Suprapubic skin (tissue), 4 donors: ENCODE results near the gene PSMG2. TPM values are rescaled to one million over a fixed set of nuclear protein-coding genes. Genes with fewer than 3 reads are reported as not detected.

ENCODE experiments used
- DNase-seq, 2 donors: peaks; one replicate each; pipeline ENCODE4 v3.0.0-alpha.2; 2019; ENCODE audit warnings: low spot score in 2 of 2
- H3K27ac ChIP-seq: fragments of 200-600 bp; sonication (generic); one replicate; pipeline ENCODE4 v1.5.1; 2019
- H3K27me3 ChIP-seq: fragments of 200-600 bp; sonication (generic); one replicate; pipeline ENCODE4 v1.5.1; 2019
- H3K36me3 ChIP-seq: fragments of 200-600 bp; sonication (generic); one replicate; pipeline ENCODE4 v1.5.1; 2019
- H3K4me1 ChIP-seq: fragments of 200-600 bp; sonication (generic); one replicate; pipeline ENCODE4 v1.5.1; 2019
- H3K4me3 ChIP-seq: fragments of 200-600 bp; sonication (generic); one replicate; pipeline ENCODE4 v1.5.1; 2019; ENCODE audit warnings: mild to moderate bottlenecking
- H3K9me3 ChIP-seq: fragments of 200-600 bp; sonication (generic); one replicate; pipeline ENCODE4 v1.5.1; 2019
- CTCF ChIP-seq, 2 donors: fragments of 200-600 bp in 1 of 2; fragments of 450-650 bp in 1 of 2; sonication (generic) in 1 of 2; IDR thresholded peaks; one replicate each; pipeline ENCODE4 v1.5.1; 2016 to 2019; ENCODE audit warnings: antibody characterized with exemption in 2 of 2, mild to moderate bottlenecking in 1 of 2, moderate library complexity in 1 of 2
- EP300 ChIP-seq: sonication (generic); formaldehyde crosslinking; IDR thresholded peaks from one replicate; pipeline ENCODE4 v1.6.1; 2017; ENCODE audit warnings: antibody characterized with exemption
- POLR2A ChIP-seq, 2 donors: fragments of 450-650 bp; IDR thresholded peaks; one replicate each; pipeline ENCODE4 v1.6.1; 2017; ENCODE audit warnings: antibody characterized with exemption in 2 of 2, mild to moderate bottlenecking in 2 of 2, moderate library complexity in 2 of 2
- POLR2AphosphoS5 ChIP-seq, 3 donors: sonication (generic); formaldehyde crosslinking; IDR thresholded peaks; one replicate each; pipeline ENCODE4 v1.6.1; 2017; ENCODE audit warnings: antibody characterized with exemption in 3 of 3
- WGBS: methylation state at CpG from one replicate; pipeline ENCODE4 v1.1.5; 2018; 5-methylcytosine and 5-hydroxymethylcytosine counted together
- total RNA-seq, 4 donors: library from RNA; depleted of rRNA; stranded (reverse); fragments of >200 nt; gene quantifications; one replicate each; pipeline ENCODE4 v1.1.0, GENCODE V29; 2016

The PSMG2 gene
- total RNA-seq, 4 donors from 2014 or later = 53.1 to 72.1 (median 68.4) TPM

GRCh38 chr18:12742453-12742852 is 39.6 kb downstream of the PSMG2 start:
- Histone ChIP-seq H3K27ac (no peak overlapping the region), H3K36me3 (no peaks in the 10 kb centered on the region), H3K4me3 (no peak overlapping the region), H3K4me1 (no peaks in the 10 kb centered on the region), H3K9me3 (no peaks in the 10 kb centered on the region), H3K27me3 (no peaks in the 10 kb centered on the region)
- no peak for DNase-seq
- no peak for TF ChIP-seq POLR2A (IDR thresholded peaks at IDR 0.05)
- TF ChIP-seq CTCF (IDR thresholded peaks at IDR 0.05) = no peak
- TF ChIP-seq POLR2AphosphoS5 (IDR thresholded peaks at IDR 0.05) = no peak
- TF ChIP-seq EP300 = no peak
- 74% methylated on average over 5 of the region's 5 CpGs for WGBS

DNA sequence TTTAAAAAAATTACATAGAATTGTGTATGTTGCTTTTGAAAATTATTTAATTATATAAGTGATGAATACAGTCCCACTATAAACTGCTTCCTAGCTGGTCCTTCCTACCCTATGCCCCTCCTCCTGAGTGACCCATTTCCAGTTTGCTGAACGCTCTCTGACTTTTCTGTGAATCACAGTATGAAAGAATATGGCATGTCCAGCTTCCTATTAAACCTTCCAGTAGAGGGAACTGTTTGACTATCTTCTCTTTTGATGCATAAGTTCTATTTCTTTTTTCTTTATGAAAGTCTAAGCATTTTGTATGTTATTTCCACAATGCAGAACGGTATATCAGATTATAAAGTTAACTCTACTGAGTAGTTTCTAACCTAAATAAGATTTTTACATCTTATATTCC is 41.3 kb downstream of the PSMG2 start:
- 0% methylated on average over 2 of the region's 2 CpGs for WGBS
- H3K27me3 ChIP-seq = no peaks in the 10 kb centered on the region
- TF ChIP-seq POLR2AphosphoS5 (IDR thresholded peaks at IDR 0.05) (no peak), CTCF (IDR thresholded peaks at IDR 0.05) (peak in 1 of 2 donors; percentile 40)

DNA sequence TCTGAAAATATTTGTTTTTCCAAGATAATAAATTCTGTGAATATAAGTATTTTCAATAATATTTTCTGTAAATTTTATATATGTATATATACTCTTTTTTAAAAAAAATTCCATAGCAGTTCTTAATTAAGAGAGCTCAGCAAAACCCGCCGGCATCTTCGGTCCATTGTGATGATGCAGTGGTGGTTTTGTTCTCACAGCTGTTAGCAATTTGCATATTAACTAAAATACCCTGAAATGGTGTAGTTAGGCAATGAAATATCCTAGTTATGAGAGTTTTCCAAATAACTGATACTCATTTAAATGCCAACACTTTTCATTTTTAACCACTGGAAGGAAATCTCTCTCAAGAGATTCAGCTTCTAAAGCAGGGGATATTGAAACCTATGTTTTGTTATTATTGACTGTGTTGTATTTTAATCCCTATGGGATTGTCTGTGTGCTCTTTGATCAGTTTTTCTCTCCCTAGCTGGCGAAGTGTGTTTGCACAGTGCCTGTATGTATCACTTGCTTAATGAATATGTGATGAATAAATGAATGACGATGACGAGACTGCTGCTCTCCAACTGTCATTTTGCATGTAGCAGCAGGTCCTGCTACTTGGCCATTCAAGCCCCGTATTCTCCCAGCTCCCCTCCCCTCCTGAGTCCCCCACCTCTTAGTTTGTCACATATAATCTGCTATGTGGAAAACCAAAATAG is 42.4 kb downstream of the PSMG2 start:
- no peak overlapping the region for H3K27ac ChIP-seq
- no peaks in the 10 kb centered on the region for H3K4me1 ChIP-seq
- WGBS = 55% methylated on average over 7 of the region's 7 CpGs
- DNase-seq = no peak
- no peak overlapping the region for H3K4me3 ChIP-seq
- H3K27me3 ChIP-seq = no peaks in the 10 kb centered on the region
- TF ChIP-seq CTCF (IDR thresholded peaks at IDR 0.05) (no peak), POLR2A (IDR thresholded peaks at IDR 0.05) (no peak), POLR2AphosphoS5 (IDR thresholded peaks at IDR 0.05) (no peak), EP300 (no peak)
- no peaks in the 10 kb centered on the region for H3K9me3 ChIP-seq
- H3K36me3 ChIP-seq = no peaks in the 10 kb centered on the region

More for the DNA sequence above, 41.3 kb downstream of the PSMG2 start:
- no peaks in the 10 kb centered on the region for H3K9me3 ChIP-seq
- no peak overlapping the region for H3K4me3 ChIP-seq
- H3K4me1 ChIP-seq = no peaks in the 10 kb centered on the region
- no peak for DNase-seq
- H3K36me3 ChIP-seq = no peaks in the 10 kb centered on the region
- H3K27ac ChIP-seq = no peak overlapping the region

DNA sequence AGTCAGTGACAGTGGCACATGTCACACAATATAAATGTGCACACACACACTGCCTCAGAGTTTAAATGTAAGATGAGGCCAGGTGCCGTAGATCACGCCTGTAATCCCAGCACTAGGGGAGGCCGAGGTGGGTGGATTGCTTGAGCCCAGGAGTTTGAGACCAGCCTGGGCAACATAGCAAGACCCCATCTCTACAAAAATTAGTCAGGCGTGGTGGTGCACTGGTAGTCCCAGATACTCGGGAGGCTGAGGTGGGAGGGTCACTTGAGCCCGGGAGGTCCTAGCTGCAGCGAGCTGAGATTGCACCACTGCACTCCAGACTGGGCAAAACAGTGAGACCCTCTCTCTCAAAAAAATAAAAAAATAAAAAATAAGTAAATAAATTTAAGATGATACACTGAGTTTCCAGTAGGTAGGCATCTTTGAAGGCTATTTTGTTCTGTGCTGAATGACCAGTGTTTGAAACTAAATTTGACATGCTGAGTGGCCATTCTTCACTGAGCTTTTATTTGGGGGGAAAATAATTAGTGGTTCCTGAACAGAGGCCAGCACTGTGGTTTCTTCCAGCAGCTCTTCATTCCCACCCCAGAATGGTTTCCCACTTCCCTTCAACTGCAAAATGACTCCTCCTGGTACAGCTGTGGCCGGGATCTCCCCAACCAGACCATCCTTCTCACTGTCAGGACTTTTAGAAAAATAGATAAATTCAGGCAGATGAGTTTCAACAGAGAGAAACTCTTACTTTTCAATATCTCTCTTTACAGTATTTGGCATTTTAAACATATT is 44.9 kb downstream of the PSMG2 start:
- Histone ChIP-seq H3K36me3 (no peaks in the 10 kb centered on the region), H3K9me3 (no peaks in the 10 kb centered on the region), H3K27ac (no peak overlapping the region), H3K4me1 (no peaks in the 10 kb centered on the region), H3K27me3 (no peaks in the 10 kb centered on the region), H3K4me3 (no peak overlapping the region)
- DNase-seq = no peak
- TF ChIP-seq EP300 (no peak), POLR2AphosphoS5 (IDR thresholded peaks at IDR 0.05) (no peak), CTCF (IDR thresholded peaks at IDR 0.05) (no peak), POLR2A (IDR thresholded peaks at IDR 0.05) (no peak)
- WGBS = 86% methylated on average over 8 of the region's 8 CpGs

- H3K4me3 ChIP-seq = no peak overlapping the region
- no peaks in the 10 kb centered on the region for H3K9me3 ChIP-seq
- DNase-seq = no peak
- TF ChIP-seq POLR2A (IDR thresholded peaks at IDR 0.05) = no peak
- no peak for TF ChIP-seq CTCF (IDR thresholded peaks at IDR 0.05)
- TF ChIP-seq EP300 = no peak
- TF ChIP-seq POLR2AphosphoS5 (IDR thresholded peaks at IDR 0.05) = no peak
- WGBS = 88% methylated on average over 5 of the region's 5 CpGs
- H3K27ac ChIP-seq = no peak overlapping the region
- no peaks in the 10 kb centered on the region for H3K36me3 ChIP-seq
- no peaks in the 10 kb centered on the region for H3K4me1 ChIP-seq
- no peaks in the 10 kb centered on the region for H3K27me3 ChIP-seq
Observed at GRCh38 chr18:12748671-12749070, 45.8 kb downstream of the PSMG2 start.
